Fibroblast of lung (primary cell): Measurements from ENCODE around the gene DDR2. TPM values are rescaled to one million over a fixed set of nuclear protein-coding genes. Genes with fewer than 3 reads are reported as not detected.

Experiments
- DNase-seq, 2 donors: peaks; one replicate each; pipeline versions ENCODE4 v3.0.0 to v3.0.0-alpha.2; 2010; ENCODE audit warnings: low read depth in 2 of 2
- H2AFZ ChIP-seq: 2 replicates; pipeline ENCODE4 v1.5.1; 2012; ENCODE audit warnings: low read length, control low read depth, inconsistent platforms
- H3K27ac ChIP-seq: 2 replicates; pipeline ENCODE4 v1.5.1; 2011; ENCODE audit warnings: low read length, control low read depth; ENCODE audit not compliant: insufficient read depth
- H3K27me3 ChIP-seq: 2 replicates; pipeline ENCODE4 v1.5.1; 2011; ENCODE audit warnings: mild to moderate bottlenecking, low read length; ENCODE audit not compliant: control insufficient read depth, insufficient read depth
- H3K36me3 ChIP-seq: 2 replicates; pipeline ENCODE4 v1.5.1; 2011; ENCODE audit warnings: low read length; ENCODE audit not compliant: control insufficient read depth, insufficient read depth
- H3K4me1 ChIP-seq: 2 replicates; pipeline ENCODE4 v1.5.1; 2011; ENCODE audit warnings: low read length; ENCODE audit not compliant: control insufficient read depth, insufficient read depth; ENCODE audit errors: extremely low read depth
- H3K4me2 ChIP-seq: 2 replicates; pipeline ENCODE4 v1.5.1; 2011; ENCODE audit warnings: low read length, control low read depth; ENCODE audit not compliant: insufficient read depth; ENCODE audit errors: extremely low read depth
- H3K4me3 ChIP-seq, 4 experiments: fragments of 200-600 bp in 1 of 4; sonication (generic) in 1 of 4; replicated peaks in 1 of 4; 2 replicates each; pipeline ENCODE4 v1.5.1; 2011 to 2016; ENCODE audit warnings: low read length in 4 of 4, low read depth in 3 of 4, mild to moderate bottlenecking in 3 of 4, control low read depth in 2 of 4, inconsistent platforms in 1 of 4, mixed read lengths in 1 of 4; ENCODE audit not compliant: insufficient read depth in 1 of 4; ENCODE audit errors: control extremely low read depth in 1 of 4
- H3K79me2 ChIP-seq: 2 replicates; pipeline ENCODE4 v1.5.1; 2012; ENCODE audit warnings: mild to moderate bottlenecking, low read length, inconsistent platforms; ENCODE audit not compliant: control insufficient read depth, insufficient read depth
- H3K9ac ChIP-seq: 2 replicates; pipeline ENCODE4 v1.5.1; 2011; ENCODE audit warnings: mild to moderate bottlenecking, low read length, control low read depth; ENCODE audit not compliant: insufficient read depth
- H3K9me3 ChIP-seq: 2 replicates; pipeline ENCODE4 v1.5.1; 2012; ENCODE audit warnings: low read depth, low read length; ENCODE audit not compliant: control insufficient read depth, insufficient read depth
- H4K20me1 ChIP-seq: 2 replicates; pipeline ENCODE4 v1.5.1; 2011; ENCODE audit warnings: low read length; ENCODE audit not compliant: control insufficient read depth, insufficient read depth; ENCODE audit errors: extremely low read depth
- EZH2 ChIP-seq: IDR thresholded peaks from 2 replicates; pipeline ENCODE4 v1.5.1; 2012; ENCODE audit warnings: low read length, control low read depth, mild to moderate bottlenecking; ENCODE audit errors: missing control alignments
- polyA plus RNA-seq, 2 donors: library from polyadenylated mRNA; depleted of rRNA in 1 of 2; stranded (reverse) in 1 of 2; unstranded in 1 of 2; fragments of >200 nt; gene quantifications; 2 replicates each; pipeline ENCODE4 v1.2.1, GENCODE V29; 2011 to 2012; ENCODE audit warnings: missing spikeins in 1 of 2
- total RNA-seq: library from RNA; depleted of rRNA; stranded (reverse); fragments of >200 nt; gene quantifications from 2 replicates; pipeline ENCODE4 v1.2.1, GENCODE V29; 2014
- TF ChIP-seq, protein P1 (sequence below), 2 donors: IDR thresholded peaks in 1 of 2; conservative IDR thresholded peaks in 1 of 2; 1 replicate in 1 of 2; 2 replicates in 1 of 2; pipeline ENCODE4 v1.5.1; 2011 to 2012; ENCODE audit warnings: low read length in 2 of 2, control low read depth in 1 of 2, inconsistent platforms in 1 of 2, low read depth in 1 of 2, mild to moderate bottlenecking in 1 of 2

The DDR2 gene
- total and polyA plus RNA-seq, 2 donors (not counting 1 experiment from before 2014, with no cell fraction given), result 192 to 303 TPM

GRCh38 chr1:162682013-162682419 lies 49.8 kb downstream of the DDR2 start:
- no peak overlapping the region for H2AFZ ChIP-seq
- no peak overlapping the region for H3K27ac ChIP-seq
- H3K36me3 ChIP-seq, result no peaks in the 10 kb centered on the region
- H4K20me1 ChIP-seq, result no peaks in the 10 kb centered on the region
- no peak overlapping the region for H3K4me3 ChIP-seq
- no peak for DNase-seq
- H3K9ac ChIP-seq, result no peak overlapping the region
- H3K27me3 ChIP-seq, result no peaks in the 10 kb centered on the region
- H3K79me2 ChIP-seq, result peaks cover 85% of the 10 kb centered on the region
- no peaks in the 10 kb centered on the region for H3K9me3 ChIP-seq
- TF ChIP-seq, protein P1, sequence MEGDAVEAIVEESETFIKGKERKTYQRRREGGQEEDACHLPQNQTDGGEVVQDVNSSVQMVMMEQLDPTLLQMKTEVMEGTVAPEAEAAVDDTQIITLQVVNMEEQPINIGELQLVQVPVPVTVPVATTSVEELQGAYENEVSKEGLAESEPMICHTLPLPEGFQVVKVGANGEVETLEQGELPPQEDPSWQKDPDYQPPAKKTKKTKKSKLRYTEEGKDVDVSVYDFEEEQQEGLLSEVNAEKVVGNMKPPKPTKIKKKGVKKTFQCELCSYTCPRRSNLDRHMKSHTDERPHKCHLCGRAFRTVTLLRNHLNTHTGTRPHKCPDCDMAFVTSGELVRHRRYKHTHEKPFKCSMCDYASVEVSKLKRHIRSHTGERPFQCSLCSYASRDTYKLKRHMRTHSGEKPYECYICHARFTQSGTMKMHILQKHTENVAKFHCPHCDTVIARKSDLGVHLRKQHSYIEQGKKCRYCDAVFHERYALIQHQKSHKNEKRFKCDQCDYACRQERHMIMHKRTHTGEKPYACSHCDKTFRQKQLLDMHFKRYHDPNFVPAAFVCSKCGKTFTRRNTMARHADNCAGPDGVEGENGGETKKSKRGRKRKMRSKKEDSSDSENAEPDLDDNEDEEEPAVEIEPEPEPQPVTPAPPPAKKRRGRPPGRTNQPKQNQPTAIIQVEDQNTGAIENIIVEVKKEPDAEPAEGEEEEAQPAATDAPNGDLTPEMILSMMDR (conservative IDR thresholded peaks at IDR 0.05 in 1 of 2, IDR thresholded peaks at IDR 0.05 in 1 of 2; ENCODE audit: low read depth in 1 of 2, low read length in 2 of 2), result no peak
- no peak for TF ChIP-seq EZH2
- peaks cover 15% of the 10 kb centered on the region for H3K4me1 ChIP-seq
- H3K4me2 ChIP-seq, result no peak overlapping the region

- TF ChIP-seq, protein P1 (conservative IDR thresholded peaks at IDR 0.05 in 1 of 2, IDR thresholded peaks at IDR 0.05 in 1 of 2; ENCODE audit: low read depth in 1 of 2, low read length in 2 of 2), result no peak
- TF ChIP-seq EZH2, result no peak
- Histone ChIP-seq H2AFZ (no peak overlapping the region), H3K27ac (no peak overlapping the region), H3K9ac (no peak overlapping the region), H3K79me2 (peaks cover 73% of the 10 kb centered on the region), H4K20me1 (no peaks in the 10 kb centered on the region), H3K27me3 (no peaks in the 10 kb centered on the region), H3K36me3 (no peaks in the 10 kb centered on the region), H3K4me1 (peaks cover 32% of the 10 kb centered on the region), H3K4me3 (no peak overlapping the region), H3K9me3 (no peaks in the 10 kb centered on the region), H3K4me2 (no peak overlapping the region)
- DNase-seq, result peak in 1 of 2 donors; percentile 53
These were observed 55.6 kb downstream of the DDR2 start for GRCh38 chr1:162687870-162688269.

DNA sequence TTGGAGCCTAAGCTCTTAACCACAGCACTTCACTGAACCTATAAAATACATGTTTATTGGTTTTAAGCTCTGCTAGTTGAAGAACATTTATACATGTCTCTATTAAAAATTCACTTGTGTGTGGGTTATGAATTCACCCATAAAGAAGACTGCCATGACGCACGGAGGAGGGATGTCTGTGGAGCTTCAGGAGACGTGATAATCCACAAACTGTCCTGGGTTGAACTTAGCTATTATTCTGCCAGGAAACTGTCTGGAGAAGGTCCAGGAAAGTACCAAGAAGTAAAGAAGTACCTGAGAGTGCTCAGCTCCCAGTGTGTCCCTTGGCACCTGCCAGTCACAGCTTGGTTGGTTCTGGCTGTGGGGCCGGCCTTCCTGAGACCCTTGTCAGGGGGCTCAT lies 56.3 kb downstream of the DDR2 start:
- Histone ChIP-seq H3K4me1 (peaks cover 32% of the 10 kb centered on the region), H3K79me2 (peaks cover 77% of the 10 kb centered on the region), H3K27me3 (no peaks in the 10 kb centered on the region), H3K36me3 (no peaks in the 10 kb centered on the region), H3K4me3 (no peak overlapping the region), H4K20me1 (no peaks in the 10 kb centered on the region), H3K9ac (no peak overlapping the region), H3K9me3 (no peaks in the 10 kb centered on the region), H3K27ac (no peak overlapping the region), H3K4me2 (no peak overlapping the region), H2AFZ (no peak overlapping the region)
- DNase-seq, result no peak
- TF ChIP-seq EZH2, result no peak
- TF ChIP-seq, protein P1 (conservative IDR thresholded peaks at IDR 0.05 in 1 of 2, IDR thresholded peaks at IDR 0.05 in 1 of 2; ENCODE audit: low read depth in 1 of 2, low read length in 2 of 2), result no peak
